Measurements from ENCODE around the gene CATSPERE. TPM values are rescaled to one million over a fixed set of nuclear protein-coding genes. Genes with fewer than 3 reads are reported as not detected.

CATSPERE gene
- total and polyA plus RNA-seq, 2 of the 8 experiments (the other 6 are each of a cell fraction or from before 2014, with no cell fraction given): 0.05 to 0.45 TPM

- H4K20me1 ChIP-seq (replicated peaks in 1 of 2; ENCODE audit: control insufficient read depth in 1 of 2, insufficient read depth in 2 of 2, low read length in 2 of 2): no peaks in the 10 kb centered on the region
- peaks cover 5% of the 10 kb centered on the region; the same call in 1 of the 2 replicates for H3K23me2 ChIP-seq (ENCODE audit: low read depth, low read length)
- no peak overlapping the region for H3K27ac ChIP-seq (ENCODE audit: low read depth, low read length)
- no peaks in the 10 kb centered on the region for H3K79me2 ChIP-seq (ENCODE audit: control insufficient read depth in 1 of 2, insufficient read depth in 2 of 2, low read length in 2 of 2)
- WGBS, 2 experiments (ENCODE audit: extremely low coverage in 1 of 2, insufficient coverage in 1 of 2, insufficient read length in 1 of 2, insufficient replicate concordance in 2 of 2, low coverage in 1 of 2, low lambda C conversion rate in 2 of 2, missing lambda C conversion rate in 1 of 2): 86% methylated on average over 1 of the region's 1 CpG; no CpG with 5 or more reads in 1 of the 2 experiments
- no peak overlapping the region for H2BK20ac ChIP-seq (ENCODE audit: low read length)
- H3K9me3 ChIP-seq (ENCODE audit: insufficient read depth in 2 of 2, low read depth in 1 of 2, low read length in 1 of 2): no peaks in the 10 kb centered on the region
- FAIRE-seq: no peak
- POLR2A ChIA-PET (ENCODE audit: partially characterized antibody): interaction anchor here (0.6 kb wide), 1 partner anchor 1980 kb away, joined by 3 read pairs; no protein-coding TSS in a partner anchor
- H3K36me3 ChIP-seq (ENCODE audit: control insufficient read depth in 2 of 4, insufficient read depth in 4 of 4, low read length in 3 of 4): no peaks in the 10 kb centered on the region
- no peak overlapping the region for H4K91ac ChIP-seq (replicated peaks; ENCODE audit: insufficient read length, low read length)
- H3K4ac ChIP-seq (replicated peaks; ENCODE audit: insufficient read length, low read depth, low read length): no peak overlapping the region
- no peak overlapping the region for H2BK12ac ChIP-seq (ENCODE audit: low read depth, low read length)
- no peak overlapping the region for H2AK5ac ChIP-seq (ENCODE audit: low read depth, low read length)
- no peak overlapping the region for H3K4me3 ChIP-seq (ENCODE audit: extremely low read depth in 1 of 4, insufficient read depth in 2 of 4, low read depth in 3 of 4, low read length in 4 of 4)
- no peak overlapping the region for H3K4me2 ChIP-seq (ENCODE audit: insufficient read depth in 1 of 2, low read depth in 2 of 2, low read length in 2 of 2)
- no peak overlapping the region for H3K23ac ChIP-seq (ENCODE audit: insufficient read length)
- H2BK15ac ChIP-seq (ENCODE audit: low read length): no peak overlapping the region
- H3K56ac ChIP-seq (replicated peaks; ENCODE audit: insufficient read length, low read depth, low read length): no peak overlapping the region
- peaks cover 1 to 15% (median 12%) of the 10 kb centered on the region in 4 experiments; a peak in 6 of 7 replicates for H3K4me1 ChIP-seq (replicated peaks in 1 of 4; ENCODE audit: control insufficient read depth in 3 of 4, insufficient read depth in 4 of 4, low read length in 3 of 4)
- no peak overlapping the region for H2BK5ac ChIP-seq (ENCODE audit: low read depth, low read length)
- no peak overlapping the region for H3K9ac ChIP-seq (replicated peaks in 1 of 4; ENCODE audit: extremely low read depth in 1 of 4, low read depth in 3 of 4, low read length in 3 of 4)
- no peak overlapping the region for H3K18ac ChIP-seq (ENCODE audit: extremely low read depth, low read length)
- no peak overlapping the region for H4K5ac ChIP-seq (ENCODE audit: insufficient read length, low read depth, low read length)
- H2AFZ ChIP-seq (ENCODE audit: low read length): no peak overlapping the region
- H3K79me1 ChIP-seq (ENCODE audit: low read depth, low read length): no peaks in the 10 kb centered on the region
- H3K27me3 ChIP-seq (replicated peaks in 1 of 4; ENCODE audit: control insufficient read depth in 3 of 4, extremely low read depth in 1 of 4, insufficient read depth in 3 of 4, low read length in 3 of 4): no peaks in the 10 kb centered on the region
- no peak for TF ChIP-seq SIN3A (conservative IDR thresholded peaks at IDR 0.05 in 1 of 2, IDR thresholded peaks at IDR 0.05 in 1 of 2; ENCODE audit: low read depth in 1 of 2, low read length in 2 of 2)
- TF ChIP-seq E2F6 (IDR thresholded peaks at IDR 0.05): no peak
- no peak for TF ChIP-seq NRF1 (IDR thresholded peaks at IDR 0.05; ENCODE audit: low read depth, low read length)
- TF ChIP-seq ZNF274 (IDR thresholded peaks at IDR 0.05; ENCODE audit: borderline replicate concordance, extremely low read depth, low read length): no peak
- TF ChIP-seq HDAC2 (IDR thresholded peaks at IDR 0.05; ENCODE audit: borderline replicate concordance in 1 of 2, low read depth in 2 of 2, low read length in 2 of 2): no peak
- TF ChIP-seq PHF8 (conservative IDR thresholded peaks at IDR 0.05; ENCODE audit: low read depth, low read length): no peak
- no peak for TF ChIP-seq RAD21 (IDR thresholded peaks at IDR 0.05 in 1 of 2, conservative IDR thresholded peaks at IDR 0.05 in 1 of 2; ENCODE audit: low read depth in 2 of 2, low read length in 2 of 2)
- TF ChIP-seq KDM4A (IDR thresholded peaks at IDR 0.05; ENCODE audit: low read depth, low read length, severe bottlenecking): no peak
- no peak for TF ChIP-seq RXRA (IDR thresholded peaks at IDR 0.05; ENCODE audit: insufficient read depth, low read depth, low read length)
- TF ChIP-seq SP1 (IDR thresholded peaks at IDR 0.05; ENCODE audit: low read depth, low read length): no peak
- TF ChIP-seq RBBP5 (IDR thresholded peaks at IDR 0.05; ENCODE audit: borderline replicate concordance, low read depth, low read length): no peak
- no peak overlapping the region for H3K14ac ChIP-seq (ENCODE audit: insufficient read length)
- H4K8ac ChIP-seq (ENCODE audit: extremely low read depth, insufficient read depth, low read length): no peak overlapping the region
- CTCF ChIA-PET (ENCODE audit: partially characterized antibody): interaction anchor here (0.7 kb wide), 1 partner anchor 76 kb away, joined by 3 read pairs; no protein-coding TSS in a partner anchor
- no peak overlapping the region for H2BK120ac ChIP-seq (replicated peaks; ENCODE audit: low read depth, low read length)
- no peak for DNase-seq (ENCODE audit: low read depth in 1 of 2, low spot score in 2 of 2)
These were observed 4.5 kb upstream of the CATSPERE start for GRCh38 chr1:244456586-244456985.
